GM18508 (cell line): ENCODE results near the gene BAZ1B.
"Not testable (repeated sequence)": the region's sequence is repeated elsewhere in the genome, so short reads cannot be mapped to it uniquely, and the experiment has no call there.

ENCODE experiments used
- ATAC-seq: cut with Tn5 transposase; IDR thresholded peaks from one replicate; pipeline ENCODE4 v1.9.1; 2021; ENCODE audit warnings: moderate number of reproducible peaks; ENCODE audit not compliant: insufficient read depth, unreplicated experiment

The BAZ1B gene

DNA sequence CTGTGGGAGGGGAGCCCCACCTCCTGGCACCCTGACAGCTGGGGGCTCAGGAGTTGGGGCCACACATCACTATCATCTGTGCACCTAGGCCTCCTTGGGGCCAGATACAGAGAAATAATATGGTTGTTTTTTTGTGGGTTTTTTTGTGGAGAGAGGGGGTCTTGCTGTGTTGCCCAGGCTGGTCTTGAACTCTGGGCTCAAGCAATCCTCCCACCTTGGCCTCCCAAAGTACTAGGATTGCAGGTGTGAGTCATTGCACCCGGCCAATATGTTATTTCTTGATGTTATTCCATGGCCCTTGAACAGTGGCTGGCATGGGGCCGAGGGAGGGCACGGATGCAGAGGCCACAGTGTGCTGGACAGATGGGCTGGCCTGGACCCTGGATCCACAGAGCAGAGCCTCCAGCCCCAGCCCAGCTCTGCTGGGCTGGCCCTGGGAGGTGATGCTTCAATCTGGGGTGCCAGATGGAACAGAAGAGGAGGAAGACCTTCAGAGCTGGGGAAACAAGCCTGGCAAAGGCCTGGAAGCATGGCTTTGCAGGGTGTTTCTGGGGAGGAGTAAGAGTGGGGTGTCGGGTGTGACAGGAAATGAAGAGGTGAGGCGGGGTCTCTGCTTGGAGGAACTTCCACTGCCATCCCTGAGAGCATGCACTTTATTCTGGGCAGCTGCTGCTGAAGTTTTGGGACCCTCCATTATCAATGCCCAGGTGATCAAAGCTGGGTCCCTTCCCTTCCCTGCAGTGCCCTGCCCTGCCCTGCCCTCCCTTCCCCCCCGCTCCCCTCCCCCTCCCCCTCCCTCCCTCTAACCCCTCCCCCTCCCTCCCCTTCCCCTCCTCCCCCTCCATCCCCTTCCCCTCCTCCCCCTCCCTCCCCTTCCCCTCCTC lies 92.2 kb downstream of the BAZ1B start:
- ATAC-seq, result no peak

DNA sequence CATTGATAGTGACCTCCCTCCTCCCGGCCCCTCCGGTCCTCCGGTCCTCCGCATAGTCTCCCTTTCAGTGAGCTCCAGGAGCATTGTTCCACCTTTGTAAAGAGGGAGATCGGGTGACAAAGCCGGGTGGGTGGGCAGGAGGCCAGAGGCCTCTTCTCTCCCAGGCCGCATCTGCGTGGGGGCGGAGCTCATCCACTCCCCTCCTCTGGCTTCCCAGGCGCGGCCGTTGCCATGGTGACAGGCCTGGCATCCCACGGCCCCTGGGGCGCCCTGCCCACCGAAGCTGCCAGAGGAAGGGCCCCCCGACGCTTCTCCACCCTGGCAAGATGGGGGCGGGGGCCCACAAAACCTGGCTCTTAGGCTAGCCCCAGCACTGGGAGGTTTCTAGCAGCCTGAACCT lies 92.9 kb downstream of the BAZ1B start:
- ATAC-seq, result no peak

- no peak for ATAC-seq
Observed at GRCh38 chr7:73427902-73428787, 93.9 kb downstream of the BAZ1B start.

DNA sequence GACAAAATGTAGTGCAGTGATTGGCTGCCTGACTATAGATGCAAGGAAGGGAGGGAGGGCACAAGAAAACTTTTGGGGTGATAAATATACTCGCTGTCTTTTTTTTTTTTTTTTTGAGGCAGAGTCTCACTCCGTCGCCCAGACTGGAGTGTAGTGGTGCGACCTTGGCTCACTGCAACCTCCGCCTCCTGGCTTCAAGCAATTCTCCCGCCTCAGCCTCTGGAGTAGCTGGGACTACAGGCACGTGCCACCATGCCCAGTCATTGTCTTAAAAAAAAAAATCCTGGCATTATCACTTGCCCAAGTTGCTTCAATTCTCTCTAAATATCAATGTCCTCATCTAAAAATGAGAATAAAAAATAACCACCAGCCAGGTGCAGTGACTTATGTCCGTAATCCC lies 96.1 kb downstream of the BAZ1B start:
- no peak for ATAC-seq

DNA sequence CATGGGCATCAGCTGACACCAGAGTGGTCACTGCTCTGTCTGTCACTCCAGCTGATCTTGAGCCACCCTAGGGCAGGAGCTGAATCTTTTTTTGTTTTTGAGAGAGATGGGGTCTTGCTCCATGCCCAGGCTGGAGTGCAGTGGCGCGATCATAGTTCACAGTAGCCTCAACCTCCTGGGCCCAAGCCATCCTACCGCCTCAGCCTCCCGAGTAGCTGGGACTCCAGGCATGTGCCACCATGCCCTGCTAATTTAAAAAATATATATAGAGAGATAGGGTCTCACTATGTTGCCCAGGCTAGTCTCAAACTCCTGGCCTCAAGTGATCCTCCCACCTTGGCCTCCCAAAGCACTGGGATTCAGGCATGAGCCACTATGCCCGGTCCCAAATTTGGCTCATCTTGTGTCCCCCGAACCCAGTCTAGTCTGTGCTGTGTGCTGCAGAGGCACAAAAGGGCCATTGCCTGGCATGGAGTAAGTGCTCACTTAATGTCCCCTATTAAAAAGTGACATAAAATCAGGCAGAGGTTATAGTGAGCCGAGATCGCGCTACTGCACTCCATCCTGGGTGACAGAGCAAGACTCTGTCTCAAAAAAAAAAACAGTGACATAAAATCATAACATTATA lies 96.6 kb downstream of the BAZ1B start:
- no peak for ATAC-seq

DNA sequence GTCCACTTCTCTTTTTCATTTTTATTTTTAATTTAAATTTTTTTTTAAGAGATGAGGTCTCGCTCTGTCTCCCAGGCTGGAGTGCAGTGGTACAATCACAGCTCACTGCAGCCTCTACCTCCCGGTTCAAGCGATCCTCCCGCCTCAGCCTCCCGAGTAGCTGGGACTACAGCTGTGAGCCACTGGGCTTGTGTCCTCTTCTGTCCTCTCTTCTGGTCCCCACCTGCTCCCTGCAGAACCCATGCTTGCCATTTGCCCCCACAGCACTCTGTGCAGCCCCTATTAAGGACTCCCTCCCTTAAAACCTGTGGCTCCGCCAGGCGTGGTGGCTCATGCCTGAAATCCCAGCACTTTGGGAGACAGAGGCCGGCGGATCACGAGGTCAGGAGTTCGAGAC lies 97.6 kb downstream of the BAZ1B start:
- no peak for ATAC-seq

DNA sequence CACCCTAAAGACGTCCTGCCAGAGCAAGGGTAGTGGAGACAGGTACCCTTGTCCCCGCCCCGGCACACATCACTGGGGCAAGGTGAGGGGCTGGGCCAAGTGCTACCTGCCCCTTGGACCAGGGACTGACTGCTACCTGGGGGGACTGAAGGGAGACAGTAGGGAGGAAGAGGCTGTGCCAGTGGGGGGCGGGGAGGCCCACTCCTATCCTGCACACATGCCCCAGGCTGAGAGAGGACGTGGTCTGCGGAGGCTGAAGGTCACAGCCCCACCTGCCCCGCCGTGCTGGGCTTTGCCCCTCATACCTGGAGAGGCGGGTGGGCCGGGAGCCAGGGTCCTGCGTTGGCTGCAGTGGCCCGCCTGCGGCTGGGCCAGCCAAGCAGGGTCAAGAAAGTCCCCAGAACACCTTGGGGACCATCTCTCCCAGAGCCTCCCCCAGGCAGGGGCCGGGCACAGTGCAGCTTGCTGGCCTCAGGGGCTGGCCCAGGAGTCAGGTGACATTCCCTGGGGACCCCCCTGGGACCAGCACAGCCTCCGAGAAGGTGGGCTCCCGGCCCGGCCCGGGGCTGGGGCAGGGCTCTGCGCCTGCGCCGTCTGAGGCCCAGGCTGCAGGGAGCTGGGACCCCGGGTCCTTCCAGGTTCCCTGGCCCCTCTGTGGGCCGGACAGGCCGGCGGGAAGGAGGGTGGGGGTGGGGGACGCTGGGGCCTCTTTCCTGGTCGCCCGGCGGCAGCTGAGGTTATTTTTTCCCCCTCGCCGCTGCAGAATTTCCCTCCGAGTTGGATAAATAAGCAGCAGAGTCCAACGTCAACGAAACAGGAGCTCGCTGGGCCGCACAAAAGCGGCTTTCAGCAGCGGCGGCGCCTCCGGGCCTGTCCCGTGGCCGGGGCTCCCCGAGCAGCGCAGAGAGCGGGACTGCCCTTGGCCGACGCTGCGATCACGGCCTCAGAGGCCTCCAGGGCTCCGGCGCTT lies 98.3 kb downstream of the BAZ1B start:
- no peak for ATAC-seq

DNA sequence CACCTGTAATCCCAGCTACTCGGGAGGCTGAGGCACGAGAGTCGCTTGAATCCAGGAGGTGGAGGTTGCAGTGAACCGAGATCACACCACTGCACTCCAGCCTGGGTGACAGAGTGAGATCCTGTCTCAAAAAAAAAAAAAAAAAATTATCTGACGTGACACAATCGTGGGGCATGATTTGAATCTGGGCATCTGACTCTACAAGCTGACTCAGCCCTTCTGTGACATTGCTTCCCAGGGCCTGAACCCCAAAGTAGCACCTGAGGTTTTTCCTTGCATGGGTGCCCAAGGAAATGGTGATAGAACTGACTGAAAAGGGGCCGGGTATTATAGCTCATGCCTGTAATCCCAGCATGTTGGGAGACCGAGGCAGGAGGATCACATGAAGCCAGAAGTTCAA lies 101.5 kb downstream of the BAZ1B start:
- not testable (repeated sequence) for ATAC-seq

GRCh38 chr7:73420016-73420415 lies 102.1 kb downstream of the BAZ1B start:
- not testable (repeated sequence) for ATAC-seq

GRCh38 chr7:73418113-73418703 lies 103.9 kb downstream of the BAZ1B start:
- no peak for ATAC-seq

- ATAC-seq, result not testable (repeated sequence)
Observed at GRCh38 chr7:73410541-73411131, 111.5 kb downstream of the BAZ1B start.

DNA sequence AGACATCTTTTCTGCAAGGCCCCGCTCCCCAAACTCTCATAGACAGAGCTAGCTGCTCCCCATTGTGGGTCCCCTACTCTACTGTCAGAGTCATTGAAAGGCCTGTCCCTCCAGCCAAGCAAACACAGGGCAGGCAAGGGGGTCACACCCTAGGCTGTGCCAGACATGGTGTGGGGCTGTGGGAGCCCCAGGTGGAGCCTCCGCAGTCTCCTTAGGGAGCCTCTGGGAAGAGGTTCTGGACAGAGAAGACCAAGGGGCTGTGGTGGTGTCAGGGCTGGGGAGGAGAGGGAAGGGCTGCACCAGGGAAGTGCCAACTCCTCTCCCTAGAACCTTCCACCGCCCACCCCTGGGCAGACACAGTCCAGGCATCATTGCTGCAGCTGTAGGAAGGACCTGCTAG lies 117.2 kb downstream of the BAZ1B start:
- not testable (repeated sequence) for ATAC-seq

- not testable (repeated sequence) for ATAC-seq
Observed at GRCh38 chr7:73399185-73400050, 122.7 kb downstream of the BAZ1B start.

DNA sequence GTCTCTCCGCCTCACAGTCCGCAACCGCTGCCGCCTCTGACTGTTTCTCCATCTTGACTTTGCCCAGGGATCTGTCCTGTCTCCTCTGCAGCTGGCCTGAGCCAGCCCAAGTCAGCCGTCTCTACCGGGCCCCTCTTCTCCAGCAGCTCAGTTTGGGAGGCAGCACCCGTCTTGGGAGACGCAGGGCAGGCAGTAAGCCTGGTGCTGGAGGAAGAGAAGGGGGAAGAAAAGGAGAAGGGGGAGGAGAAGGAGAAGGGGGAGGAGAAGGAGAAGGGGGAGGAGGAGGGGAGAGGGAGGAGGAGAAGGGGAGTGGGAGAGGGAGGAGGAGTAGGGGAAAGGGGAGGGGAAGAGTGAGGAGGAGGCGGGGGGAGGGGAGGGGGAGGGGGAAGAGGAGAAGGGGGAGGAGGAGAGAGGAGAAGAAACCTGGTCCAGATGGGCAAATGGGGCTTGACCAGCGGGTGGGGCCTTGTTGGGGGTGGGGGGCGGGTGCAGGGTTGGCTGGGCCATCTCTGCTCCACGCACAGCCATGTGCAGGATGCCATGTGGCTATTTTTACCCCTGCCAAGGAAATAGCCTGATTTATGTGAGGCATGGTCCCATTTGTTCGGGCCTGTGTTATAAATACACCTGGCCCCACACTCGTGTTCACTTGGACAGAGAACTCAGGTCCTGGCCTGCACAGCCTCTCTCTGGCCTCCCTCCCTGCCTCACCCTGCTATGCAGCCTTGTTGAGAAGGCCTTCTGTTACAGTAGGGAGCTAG lies 124.4 kb downstream of the BAZ1B start:
- ATAC-seq, result no peak

- no peak for ATAC-seq
Observed at GRCh38 chr7:73395538-73396503, 126.3 kb downstream of the BAZ1B start.

- no peak for ATAC-seq
Observed at GRCh38 chr7:73394422-73394821, 127.7 kb downstream of the BAZ1B start.
